HepG2 (cell line): ENCODE measurements around the gene EFS. TPM values are rescaled to one million over a fixed set of nuclear protein-coding genes. Genes with fewer than 3 reads are reported as not detected.

ENCODE experiments used
- BCL3 ChIP-seq: sonication (generic); formaldehyde crosslinking; IDR thresholded peaks from 2 replicates; pipeline ENCODE4 v1.5.1; 2020; ENCODE audit warnings: mild to moderate bottlenecking, missing genetic modification reagents, moderate library complexity
- CREB3 ChIP-seq: sonication (generic); formaldehyde crosslinking; IDR thresholded peaks from 2 replicates; pipeline ENCODE4 v1.5.0; 2020; ENCODE audit warnings: missing genetic modification reagents
- E2F2 ChIP-seq: sonication (generic); formaldehyde crosslinking; IDR thresholded peaks from 2 replicates; pipeline ENCODE4 v1.4.0; 2020; ENCODE audit warnings: missing genetic modification reagents, borderline replicate concordance
- MIER2 ChIP-seq: IDR thresholded peaks from 2 replicates; pipeline ENCODE4 v1.6.1; 2016; ENCODE audit warnings: missing biosample characterization, missing genetic modification reagents
- MYC ChIP-seq: sonication (generic); formaldehyde crosslinking; IDR thresholded peaks from 2 replicates; pipeline ENCODE4 v1.9.0; 2021; ENCODE audit warnings: missing genetic modification reagents, borderline replicate concordance
- RBAK ChIP-seq: sonication (generic); formaldehyde crosslinking; IDR thresholded peaks from 2 replicates; pipeline ENCODE4 v1.5.1; 2020; ENCODE audit warnings: mild to moderate bottlenecking, missing genetic modification reagents
- TMF1 ChIP-seq: sonication (generic); formaldehyde crosslinking; IDR thresholded peaks from 2 replicates; pipeline ENCODE4 v1.8.1; 2022; ENCODE audit warnings: low read depth, missing genetic modification reagents
- ZNF7 ChIP-seq: IDR thresholded peaks from 2 replicates; pipeline ENCODE4 v1.6.1; 2016; ENCODE audit warnings: missing biosample characterization, missing genetic modification reagents
- ZNF770 ChIP-seq: sonication (generic); formaldehyde crosslinking; IDR thresholded peaks from 2 replicates; pipeline ENCODE4 v1.5.0; 2020; ENCODE audit warnings: mild to moderate bottlenecking, missing genetic modification reagents
- ZNF773 ChIP-seq: sonication (generic); formaldehyde crosslinking; IDR thresholded peaks from 2 replicates; pipeline ENCODE4 v1.4.0; 2020; ENCODE audit warnings: missing genetic modification reagents, borderline replicate concordance
- ZNF775 ChIP-seq: sonication (generic); formaldehyde crosslinking; IDR thresholded peaks from 2 replicates; pipeline ENCODE4 v1.4.0; 2020; ENCODE audit warnings: missing genetic modification reagents, mild to moderate bottlenecking, moderate library complexity, borderline replicate concordance
- ZNF777 ChIP-seq: sonication (generic); formaldehyde crosslinking; IDR thresholded peaks from 2 replicates; pipeline ENCODE4 v1.4.0; 2020; ENCODE audit warnings: missing genetic modification reagents
- polyA plus RNA-seq, 8 experiments: library from polyadenylated mRNA; depleted of rRNA in 3 of 8; stranded (reverse) in 7 of 8; unstranded in 1 of 8; fragments of >200 nt; fragmentation: Illumina TruSeq in 4 of 8; extraction: Trizol in 4 of 8; gene quantifications; 2 replicates each; pipeline versions ENCODE4 v1.2.1 to v1.2.3, GENCODE V29; 2011 to 2016; ENCODE audit warnings: low read depth in 4 of 8, missing spikeins in 1 of 8, mixed read lengths in 1 of 8; ENCODE audit not compliant: insufficient read depth in 1 of 8
- total RNA-seq, 5 experiments: library from RNA; depleted of rRNA; stranded (reverse); fragments of >200 nt; fragmentation: Illumina TruSeq; extraction: Trizol; gene quantifications; 2 replicates each; pipeline ENCODE4 v1.2.3, GENCODE V29; 2016; ENCODE audit warnings: low read depth in 1 of 5
- TF ChIP-seq, protein P1 (sequence below): sonication (generic); formaldehyde crosslinking; IDR thresholded peaks from 2 replicates; pipeline ENCODE4 v1.5.1; 2020; ENCODE audit warnings: missing genetic modification reagents, mild to moderate bottlenecking, borderline replicate concordance

Gene EFS
- total and polyA plus RNA-seq, 2 of the 13 experiments (the other 11 are each of a cell fraction or from before 2014, with no cell fraction given): not detected

- TF ChIP-seq ZNF770 (CRISPR knock-in tag): peak; percentile 27; the same call in 1 of the 2 replicates
- TF ChIP-seq CREB3 (CRISPR knock-in tag): peak; percentile 63; the same call in 1 of the 2 replicates
- TF ChIP-seq, protein P1, sequence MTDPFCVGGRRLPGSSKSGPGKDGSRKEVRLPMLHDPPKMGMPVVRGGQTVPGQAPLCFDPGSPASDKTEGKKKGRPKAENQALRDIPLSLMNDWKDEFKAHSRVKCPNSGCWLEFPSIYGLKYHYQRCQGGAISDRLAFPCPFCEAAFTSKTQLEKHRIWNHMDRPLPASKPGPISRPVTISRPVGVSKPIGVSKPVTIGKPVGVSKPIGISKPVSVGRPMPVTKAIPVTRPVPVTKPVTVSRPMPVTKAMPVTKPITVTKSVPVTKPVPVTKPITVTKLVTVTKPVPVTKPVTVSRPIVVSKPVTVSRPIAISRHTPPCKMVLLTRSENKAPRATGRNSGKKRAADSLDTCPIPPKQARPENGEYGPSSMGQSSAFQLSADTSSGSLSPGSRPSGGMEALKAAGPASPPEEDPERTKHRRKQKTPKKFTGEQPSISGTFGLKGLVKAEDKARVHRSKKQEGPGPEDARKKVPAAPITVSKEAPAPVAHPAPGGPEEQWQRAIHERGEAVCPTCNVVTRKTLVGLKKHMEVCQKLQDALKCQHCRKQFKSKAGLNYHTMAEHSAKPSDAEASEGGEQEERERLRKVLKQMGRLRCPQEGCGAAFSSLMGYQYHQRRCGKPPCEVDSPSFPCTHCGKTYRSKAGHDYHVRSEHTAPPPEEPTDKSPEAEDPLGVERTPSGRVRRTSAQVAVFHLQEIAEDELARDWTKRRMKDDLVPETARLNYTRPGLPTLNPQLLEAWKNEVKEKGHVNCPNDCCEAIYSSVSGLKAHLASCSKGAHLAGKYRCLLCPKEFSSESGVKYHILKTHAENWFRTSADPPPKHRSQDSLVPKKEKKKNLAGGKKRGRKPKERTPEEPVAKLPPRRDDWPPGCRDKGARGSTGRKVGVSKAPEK (CRISPR knock-in tag): peak; percentile 90; the same call in 1 of the 2 replicates
- peak; percentile 14; the same call in 1 of the 2 replicates for TF ChIP-seq RBAK (CRISPR knock-in tag)
- TF ChIP-seq ZNF773 (CRISPR knock-in tag): no peak; the same call in none of the 2 replicates
- no peak for TF ChIP-seq ZNF7 (CRISPR knock-in tag)
- 0 out of 2 replicates have a peak, but pooled peaks have one; percentile 49 for TF ChIP-seq MIER2 (CRISPR knock-in tag)
- TF ChIP-seq TMF1 (CRISPR knock-in tag): no peak; the same call in none of the 2 replicates
- TF ChIP-seq MYC (CRISPR knock-in tag): peak; percentile 67; the same call in 1 of the 2 replicates
- TF ChIP-seq BCL3 (CRISPR knock-in tag): 0 out of 2 replicates have a peak, but pooled peaks have one; percentile 51
- peak; percentile 54 for TF ChIP-seq ZNF777 (CRISPR knock-in tag)
- peak; percentile 73; the same call in 1 of the 2 replicates for TF ChIP-seq E2F2 (CRISPR knock-in tag)
- peak; percentile 1; the same call in 1 of the 2 replicates for TF ChIP-seq ZNF775 (CRISPR knock-in tag)
Observed at GRCh38 chr14:23321572-23322547, 43.1 kb downstream of the EFS start (continued).
